ENCODE results near the gene TUBA4A. TPM values are rescaled to one million over a fixed set of nuclear protein-coding genes. Genes with fewer than 3 reads are reported as not detected.

The TUBA4A gene
- total RNA-seq, 1 donor from 2014 or later = 47.9 TPM

GRCh38 chr2:219279916-219280516 is 26.3 kb upstream of the TUBA4A start:
- no peak for TF ChIP-seq CTCF (IDR thresholded peaks at IDR 0.05; ENCODE audit: insufficient read depth, low read length, severe bottlenecking)
- no peak for DNase-seq (ENCODE audit: low read depth)
- Histone ChIP-seq H3K4me3 (ENCODE audit: low read depth, low read length) (peak overlapping the region; percentile 49), H3K36me3 (ENCODE audit: control insufficient read depth, insufficient read depth, low read length) (peaks cover 26% of the 10 kb centered on the region), H3K27me3 (ENCODE audit: control insufficient read depth, insufficient read depth, low read length) (no peaks in the 10 kb centered on the region)
- FAIRE-seq = no peak

- no peak for FAIRE-seq
- TF ChIP-seq CTCF (IDR thresholded peaks at IDR 0.05; ENCODE audit: insufficient read depth, low read length, severe bottlenecking) = peak; percentile 20
- no peaks in the 10 kb centered on the region for H3K27me3 ChIP-seq (ENCODE audit: control insufficient read depth, insufficient read depth, low read length)
- peaks cover 19% of the 10 kb centered on the region for H3K36me3 ChIP-seq (ENCODE audit: control insufficient read depth, insufficient read depth, low read length)
- DNase-seq (ENCODE audit: low read depth) = peak; percentile 97
- peak within 1 kb of the TSS; percentile 49 for H3K4me3 ChIP-seq (ENCODE audit: low read depth, low read length)
Observed at GRCh38 chr2:219279151-219279915, 25.6 kb upstream of the TUBA4A start, which contains the start of gene DNAJB2. DNAJB2 (plus strand) TSS chr2:219279366; CDS start chr2:219279834, 468 bp downstream.

GRCh38 chr2:219278655-219279150 is 25.0 kb upstream of the TUBA4A start:
- no peak for DNase-seq (ENCODE audit: low read depth)
- no peak for TF ChIP-seq CTCF (IDR thresholded peaks at IDR 0.05; ENCODE audit: insufficient read depth, low read length, severe bottlenecking)
- H3K4me3 ChIP-seq (ENCODE audit: low read depth, low read length) = peak overlapping the region; percentile 9
- FAIRE-seq = no peak
- H3K27me3 ChIP-seq (ENCODE audit: control insufficient read depth, insufficient read depth, low read length) = no peaks in the 10 kb centered on the region
- H3K36me3 ChIP-seq (ENCODE audit: control insufficient read depth, insufficient read depth, low read length) = peaks cover 15% of the 10 kb centered on the region

GRCh38 chr2:219277703-219278654 is 24.3 kb upstream of the TUBA4A start:
- FAIRE-seq = no peak
- peak; percentile 70 for DNase-seq (ENCODE audit: low read depth)
- no peak overlapping the region for H3K4me3 ChIP-seq (ENCODE audit: low read depth, low read length)
- peak; percentile 95 for TF ChIP-seq CTCF (IDR thresholded peaks at IDR 0.05; ENCODE audit: insufficient read depth, low read length, severe bottlenecking)
- H3K36me3 ChIP-seq (ENCODE audit: control insufficient read depth, insufficient read depth, low read length) = peaks cover 15% of the 10 kb centered on the region
- no peaks in the 10 kb centered on the region for H3K27me3 ChIP-seq (ENCODE audit: control insufficient read depth, insufficient read depth, low read length)

GRCh38 chr2:219274361-219274921 is 20.7 kb upstream of the TUBA4A start:
- Histone ChIP-seq H3K4me3 (ENCODE audit: low read depth, low read length) (peak overlapping the region; percentile 4), H3K27me3 (ENCODE audit: control insufficient read depth, insufficient read depth, low read length) (no peaks in the 10 kb centered on the region), H3K36me3 (ENCODE audit: control insufficient read depth, insufficient read depth, low read length) (no peaks in the 10 kb centered on the region)
- FAIRE-seq (peak; percentile 95), DNase-seq (ENCODE audit: low read depth) (peak; percentile 95)
- no peak for TF ChIP-seq CTCF (IDR thresholded peaks at IDR 0.05; ENCODE audit: insufficient read depth, low read length, severe bottlenecking)
